ENCODE results near the gene KCP.

Gene KCP

GRCh38 chr7:128906001-128906765, 4.3 kb downstream of the KCP start:
- DNase-seq (ENCODE audit: low read depth), result no peak

GRCh38 chr7:128904381-128905197, 5.9 kb downstream of the KCP start:
- no peak for DNase-seq (ENCODE audit: low read depth)

- DNase-seq (ENCODE audit: low read depth), result no peak
These were observed 6.7 kb downstream of the KCP start for GRCh38 chr7:128903621-128904361.

GRCh38 chr7:128902761-128903585, 7.5 kb downstream of the KCP start:
- no peak for DNase-seq (ENCODE audit: low read depth)

GRCh38 chr7:128900237-128900636, 10.3 kb downstream of the KCP start:
- no peak for DNase-seq (ENCODE audit: low read depth)

GRCh38 chr7:128899392-128899791, 11.1 kb downstream of the KCP start:
- no peak for DNase-seq (ENCODE audit: low read depth)

- DNase-seq (ENCODE audit: low read depth), result no peak
These were observed 15.2 kb downstream of the KCP start for GRCh38 chr7:128895320-128895719.

- no peak for DNase-seq (ENCODE audit: low read depth)
These were observed 16.4 kb downstream of the KCP start for GRCh38 chr7:128894101-128894440.

- no peak for DNase-seq (ENCODE audit: low read depth)
These were observed 17.0 kb downstream of the KCP start for GRCh38 chr7:128893251-128894100.

- DNase-seq (ENCODE audit: low read depth), result no peak
These were observed 17.8 kb downstream of the KCP start for GRCh38 chr7:128892521-128893250.

- no peak for DNase-seq (ENCODE audit: low read depth)
These were observed 18.6 kb downstream of the KCP start for GRCh38 chr7:128891942-128892269.

- DNase-seq (ENCODE audit: low read depth), result no peak
These were observed 19.2 kb downstream of the KCP start for GRCh38 chr7:128891110-128891941.

GRCh38 chr7:128890306-128891109, 20.0 kb downstream of the KCP start:
- DNase-seq (ENCODE audit: low read depth), result no peak

GRCh38 chr7:128889121-128889520, 21.4 kb downstream of the KCP start:
- DNase-seq (ENCODE audit: low read depth), result no peak

- no peak for DNase-seq (ENCODE audit: low read depth)
These were observed 21.8 kb downstream of the KCP start for GRCh38 chr7:128888756-128889095.

- DNase-seq (ENCODE audit: low read depth), result no peak
These were observed 22.3 kb downstream of the KCP start for GRCh38 chr7:128888039-128888755.

GRCh38 chr7:128887169-128888038, 23.1 kb downstream of the KCP start:
- no peak for DNase-seq (ENCODE audit: low read depth)
